Choroid plexus epithelial cell (primary cell): Measurements from ENCODE around the gene C11orf54.

Source experiments
- DNase-seq: peaks from one replicate; pipeline ENCODE4 v3.0.0-alpha.2; 2010; ENCODE audit warnings: low read depth
- H3K4me3 ChIP-seq: 2 replicates; pipeline ENCODE4 v1.5.1; 2011; ENCODE audit warnings: low read depth, mild to moderate bottlenecking, control low read depth, low read length, moderate library complexity
- TF ChIP-seq, protein P1 (sequence below): conservative IDR thresholded peaks from 2 replicates; pipeline ENCODE4 v1.5.1; 2011; ENCODE audit warnings: low read depth, mild to moderate bottlenecking, control low read depth, inconsistent platforms, low read length, moderate library complexity

C11orf54 gene

DNA sequence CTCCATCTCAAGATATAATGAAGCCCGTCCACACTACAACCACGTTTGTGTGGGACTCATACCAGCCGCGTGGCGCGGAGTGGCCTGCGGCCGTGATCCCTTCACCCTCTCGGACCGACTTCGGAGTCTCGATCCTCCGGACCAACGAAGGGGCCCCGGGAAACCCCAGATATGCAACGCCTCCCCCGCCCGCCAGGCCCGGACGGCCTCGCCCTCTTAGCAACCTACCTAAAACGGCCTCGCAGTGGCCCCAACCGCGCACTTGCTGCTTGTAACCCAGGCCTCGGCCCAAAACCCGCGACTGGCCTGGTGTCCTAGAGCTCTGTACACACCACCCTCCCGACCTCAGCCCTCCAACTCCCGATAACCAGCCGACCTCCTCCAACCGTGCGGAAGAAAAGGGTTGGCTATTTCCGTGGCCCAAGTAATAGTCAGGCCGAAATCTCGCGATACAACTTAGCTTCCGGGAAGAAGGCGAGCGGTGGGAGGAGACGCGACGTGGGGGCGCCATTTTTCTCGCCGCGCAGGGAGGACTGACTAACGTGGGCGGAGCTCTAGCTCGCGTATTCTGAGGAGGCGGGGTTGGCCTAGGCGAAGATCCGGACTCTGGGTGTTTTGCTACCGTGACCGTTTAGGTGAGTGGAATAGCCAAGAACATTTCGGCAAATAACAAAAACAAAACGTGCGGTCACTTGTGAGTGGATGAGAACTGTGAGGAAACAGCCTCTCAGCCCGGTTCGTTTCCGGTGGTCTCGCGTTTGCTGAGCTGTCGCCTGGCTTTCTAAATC, at the start of gene C11orf54, which contains the start of gene TAF1D:
Gene C11orf54 (plus strand): TSS at position 579 of the 788 bp plus-strand sequence. CDS start 5,722 bp downstream, outside the sequence.
Gene TAF1D (minus strand): TSS at position 402 of the 788 bp plus-strand sequence. CDS start 2,191 bp downstream, outside the sequence.
- TF ChIP-seq, protein P1, sequence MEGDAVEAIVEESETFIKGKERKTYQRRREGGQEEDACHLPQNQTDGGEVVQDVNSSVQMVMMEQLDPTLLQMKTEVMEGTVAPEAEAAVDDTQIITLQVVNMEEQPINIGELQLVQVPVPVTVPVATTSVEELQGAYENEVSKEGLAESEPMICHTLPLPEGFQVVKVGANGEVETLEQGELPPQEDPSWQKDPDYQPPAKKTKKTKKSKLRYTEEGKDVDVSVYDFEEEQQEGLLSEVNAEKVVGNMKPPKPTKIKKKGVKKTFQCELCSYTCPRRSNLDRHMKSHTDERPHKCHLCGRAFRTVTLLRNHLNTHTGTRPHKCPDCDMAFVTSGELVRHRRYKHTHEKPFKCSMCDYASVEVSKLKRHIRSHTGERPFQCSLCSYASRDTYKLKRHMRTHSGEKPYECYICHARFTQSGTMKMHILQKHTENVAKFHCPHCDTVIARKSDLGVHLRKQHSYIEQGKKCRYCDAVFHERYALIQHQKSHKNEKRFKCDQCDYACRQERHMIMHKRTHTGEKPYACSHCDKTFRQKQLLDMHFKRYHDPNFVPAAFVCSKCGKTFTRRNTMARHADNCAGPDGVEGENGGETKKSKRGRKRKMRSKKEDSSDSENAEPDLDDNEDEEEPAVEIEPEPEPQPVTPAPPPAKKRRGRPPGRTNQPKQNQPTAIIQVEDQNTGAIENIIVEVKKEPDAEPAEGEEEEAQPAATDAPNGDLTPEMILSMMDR: peak; percentile 1
- peak; percentile 98 for DNase-seq
- H3K4me3 ChIP-seq: peak within 1 kb of the TSS; percentile 86

DNA sequence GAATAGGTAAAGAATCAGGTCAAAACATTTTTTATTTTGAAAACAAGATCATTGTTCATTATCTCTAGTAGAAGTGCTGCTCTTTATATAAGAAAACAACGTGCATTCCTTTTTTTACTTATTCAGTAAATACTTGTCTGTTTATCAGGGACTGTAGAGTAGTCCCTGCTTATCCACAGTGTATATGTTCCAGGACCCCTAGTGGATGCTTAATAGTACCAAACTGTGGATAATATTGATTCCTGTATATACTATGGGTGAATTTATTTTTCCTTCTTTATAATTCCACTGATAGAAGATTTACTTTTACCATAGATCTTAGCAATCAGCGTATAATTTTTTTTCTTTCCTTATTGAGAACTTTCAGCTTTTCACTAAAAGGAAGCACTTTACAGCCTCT, 47.4 kb upstream of the C11orf54 start:
- peak; percentile 20 for DNase-seq
- no peak overlapping the region for H3K4me3 ChIP-seq
- TF ChIP-seq, protein P1: no peak

DNA sequence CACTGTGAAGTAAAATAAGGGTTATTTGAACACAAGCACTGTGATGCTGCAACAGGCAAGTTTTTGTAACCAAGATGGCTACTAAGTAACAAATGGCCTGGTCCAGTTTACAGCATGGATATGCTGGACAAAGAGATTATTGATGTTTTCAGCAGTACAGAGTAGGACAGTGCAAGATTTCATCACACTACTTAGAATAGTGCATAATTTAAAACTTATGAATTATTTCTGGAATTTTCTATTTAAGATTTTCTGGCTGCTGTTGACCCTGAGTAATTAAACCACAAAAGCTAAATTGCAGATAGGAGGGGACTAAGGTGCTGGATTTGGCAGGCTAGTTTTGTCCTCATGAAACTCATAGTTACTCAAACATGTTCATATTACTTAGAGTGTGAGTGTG, 46.9 kb upstream of the C11orf54 start:
- H3K4me3 ChIP-seq: no peak overlapping the region
- TF ChIP-seq, protein P1: no peak
- DNase-seq: no peak

DNA sequence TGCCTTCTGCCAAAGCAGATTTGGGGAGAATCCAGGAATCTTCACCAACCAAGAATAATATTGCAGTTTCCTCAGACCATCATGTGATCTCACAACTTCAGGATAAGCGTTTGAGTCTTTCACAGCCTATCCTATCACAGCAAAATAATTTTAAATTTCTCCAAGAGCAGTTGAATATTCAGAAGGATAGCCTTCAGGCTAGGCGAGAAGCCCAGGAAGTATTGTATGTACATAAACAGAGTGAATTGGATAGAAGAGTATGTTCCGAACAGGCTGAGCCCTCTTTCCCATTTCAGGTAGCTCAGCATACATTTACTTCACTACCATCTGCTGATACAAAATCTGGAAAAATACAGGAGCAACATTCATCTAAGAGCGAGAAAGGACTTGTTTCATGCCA, 43.9 kb upstream of the C11orf54 start:
- H3K4me3 ChIP-seq: no peak overlapping the region
- TF ChIP-seq, protein P1: no peak
- DNase-seq: no peak

DNA sequence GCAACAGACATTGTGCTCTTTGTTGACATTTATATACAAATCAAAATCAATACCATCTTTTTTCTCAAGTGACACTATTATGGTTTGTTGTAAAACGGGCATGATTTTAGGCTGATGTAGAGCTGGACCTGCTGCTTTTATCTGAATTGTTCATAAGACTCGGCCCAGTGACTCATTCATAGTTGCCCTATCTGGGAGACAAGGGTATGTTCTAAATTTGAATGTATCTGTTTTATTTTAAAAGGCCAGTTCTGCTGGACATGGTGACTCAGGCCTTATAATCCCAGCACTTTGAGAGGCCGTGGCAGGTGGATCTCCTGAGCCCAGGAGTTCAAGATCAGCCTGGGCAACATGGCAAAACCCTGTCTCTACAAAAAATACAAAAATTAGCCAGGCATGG, 40.6 kb upstream of the C11orf54 start:
- peak; percentile 34 for DNase-seq
- TF ChIP-seq, protein P1: no peak
- H3K4me3 ChIP-seq: no peak overlapping the region

DNA sequence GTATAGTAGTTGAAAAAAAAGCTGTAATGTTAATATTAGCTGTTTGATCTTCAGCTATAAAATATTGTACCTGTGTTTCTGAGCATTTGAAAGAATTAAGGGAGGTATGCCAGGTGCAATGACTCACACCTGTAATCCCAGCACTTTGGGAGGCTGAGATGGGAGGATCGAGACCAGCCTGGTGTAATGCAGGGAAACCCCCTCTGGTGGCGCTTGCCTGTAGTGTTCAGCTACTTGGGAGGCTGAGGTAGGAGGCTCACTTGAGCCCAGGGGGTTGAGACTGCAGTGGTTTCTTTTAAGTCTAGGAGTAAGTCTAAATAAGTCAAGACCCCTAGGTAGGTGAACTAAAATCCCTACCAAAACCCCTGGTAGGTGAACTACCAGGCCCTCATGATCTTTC, 37.2 kb upstream of the C11orf54 start:
- TF ChIP-seq, protein P1: no peak
- no peak overlapping the region for H3K4me3 ChIP-seq
- DNase-seq: no peak

DNA sequence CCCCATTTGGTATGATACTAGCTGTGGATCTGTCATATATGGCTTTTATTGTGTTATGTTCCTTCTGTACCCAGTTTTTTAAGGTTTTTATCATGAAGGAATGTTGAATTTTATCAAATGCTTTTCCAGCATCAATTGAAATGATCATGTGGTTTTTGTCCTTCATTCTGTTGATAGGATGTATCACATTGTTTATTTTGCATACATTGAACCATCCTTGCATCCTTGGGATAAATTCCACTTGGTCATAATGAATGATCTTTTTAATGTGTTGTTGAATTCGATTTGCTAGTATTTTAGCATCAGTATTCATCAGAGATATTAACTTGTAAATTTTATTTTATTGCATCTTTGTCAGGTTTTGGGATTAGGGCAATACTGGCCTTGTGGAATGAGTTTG, 31.2 kb upstream of the C11orf54 start:
- TF ChIP-seq, protein P1: no peak
- no peak overlapping the region for H3K4me3 ChIP-seq
- no peak for DNase-seq
